ENCODE measurements around the gene RSPRY1.

RSPRY1 gene

GRCh38 chr16:57146735-57147134 is 39.4 kb upstream of the RSPRY1 start:
- Mint-ChIP-seq H3K9me3 (no peaks in the 10 kb centered on the region), H3K27ac (peak overlapping the region in 1 of 3 experiments; percentile 44), H3K4me1 (peaks cover 30% of the 10 kb centered on the region), H3K27me3 (ENCODE audit: low read depth) (peaks cover 4% of the 10 kb centered on the region), H3K36me3 (ENCODE audit: low read depth) (no peaks in the 10 kb centered on the region), H3K4me3 (no peak overlapping the region)
- peak in 1 of 3 experiments; percentile 13 for TF ChIP-seq CTCF (IDR thresholded peaks at IDR 0.05; ENCODE audit: unreplicated experiment in 3 of 3)

GRCh38 chr16:57147381-57148221 is 38.5 kb upstream of the RSPRY1 start:
- Mint-ChIP-seq H3K4me1 (peaks cover 21% of the 10 kb centered on the region), H3K27me3 (ENCODE audit: low read depth) (peaks cover 1% of the 10 kb centered on the region), H3K36me3 (ENCODE audit: low read depth) (peaks cover 8% of the 10 kb centered on the region), H3K4me3 (peak overlapping the region in 1 of 3 experiments; percentile 55), H3K9me3 (no peaks in the 10 kb centered on the region), H3K27ac (peak overlapping the region; percentile 74 to 84 (median 81))
- no peak for TF ChIP-seq CTCF (IDR thresholded peaks at IDR 0.05; ENCODE audit: unreplicated experiment in 3 of 3)

GRCh38 chr16:57148481-57148880 is 37.6 kb upstream of the RSPRY1 start:
- Mint-ChIP-seq H3K4me3 (peak overlapping the region in 1 of 3 experiments; percentile 36), H3K27me3 (ENCODE audit: low read depth) (no peaks in the 10 kb centered on the region), H3K27ac (peak overlapping the region; percentile 13 to 84 (median 81)), H3K9me3 (no peaks in the 10 kb centered on the region), H3K4me1 (peaks cover 20% of the 10 kb centered on the region), H3K36me3 (ENCODE audit: low read depth) (peaks cover 17% of the 10 kb centered on the region)
- no peak for TF ChIP-seq CTCF (IDR thresholded peaks at IDR 0.05; ENCODE audit: unreplicated experiment in 3 of 3)

- Mint-ChIP-seq H3K27ac (no peak overlapping the region), H3K27me3 (ENCODE audit: low read depth) (no peaks in the 10 kb centered on the region), H3K36me3 (ENCODE audit: low read depth) (peaks cover 26% of the 10 kb centered on the region), H3K9me3 (no peaks in the 10 kb centered on the region), H3K4me1 (peaks cover 20% of the 10 kb centered on the region), H3K4me3 (no peak overlapping the region)
- no peak for TF ChIP-seq CTCF (IDR thresholded peaks at IDR 0.05; ENCODE audit: unreplicated experiment in 3 of 3)
Measured at GRCh38 chr16:57149391-57149790, 36.7 kb upstream of the RSPRY1 start.

GRCh38 chr16:57150682-57151330 is 35.3 kb upstream of the RSPRY1 start:
- Mint-ChIP-seq H3K4me1 (peaks cover 15% of the 10 kb centered on the region), H3K36me3 (ENCODE audit: low read depth) (peaks cover 38% of the 10 kb centered on the region), H3K27ac (no peak overlapping the region), H3K9me3 (no peaks in the 10 kb centered on the region), H3K27me3 (ENCODE audit: low read depth) (no peaks in the 10 kb centered on the region), H3K4me3 (no peak overlapping the region)
- no peak for TF ChIP-seq CTCF (IDR thresholded peaks at IDR 0.05; ENCODE audit: unreplicated experiment in 3 of 3)
